NCI-H524 (cell line): ENCODE measurements around the gene ICOS.
A peak's percentile ranks its signal among the peaks of the same experiment; 100 is the strongest.

Experiments
- DNase-seq, 2 experiments: peaks; one replicate each; lab custom pipeline; 2025; lab: John Stamatoyannopoulos, UW

ICOS gene

GRCh38 chr2:203936535-203936934 is at the start of gene ICOS:
TSS of gene ICOS (plus strand) at chr2:203936763. CDS start at chr2:203936815, 52 bp downstream.
- DNase-seq: no peak

- no peak for DNase-seq
Measured at GRCh38 chr2:203887677-203888076, 48.9 kb upstream of the ICOS start.

GRCh38 chr2:203889542-203889941 is 47.0 kb upstream of the ICOS start:
- no peak for DNase-seq

- DNase-seq: no peak
Measured at GRCh38 chr2:203889944-203890343, 46.6 kb upstream of the ICOS start.

GRCh38 chr2:203890733-203891132 is 45.8 kb upstream of the ICOS start:
- DNase-seq: no peak

- no peak for DNase-seq
Measured at GRCh38 chr2:203891474-203891873, 45.1 kb upstream of the ICOS start.

- DNase-seq: no peak
Measured at GRCh38 chr2:203892207-203892606, 44.4 kb upstream of the ICOS start.

GRCh38 chr2:203893401-203893800 is 43.2 kb upstream of the ICOS start:
- peak in 1 of 2 experiments; percentile 73 for DNase-seq

- no peak for DNase-seq
Measured at GRCh38 chr2:203893840-203894239, 42.7 kb upstream of the ICOS start.

- DNase-seq: no peak
Measured at GRCh38 chr2:203894262-203894661, 42.3 kb upstream of the ICOS start.

GRCh38 chr2:203897544-203897943 is 39.0 kb upstream of the ICOS start:
- no peak for DNase-seq

GRCh38 chr2:203898657-203899056 is 37.9 kb upstream of the ICOS start:
- no peak for DNase-seq

GRCh38 chr2:203900253-203900652 is 36.3 kb upstream of the ICOS start:
- DNase-seq: no peak

GRCh38 chr2:203904022-203904421 is 32.5 kb upstream of the ICOS start:
- no peak for DNase-seq

GRCh38 chr2:203905656-203906055 is 30.9 kb upstream of the ICOS start:
- DNase-seq: no peak

- no peak for DNase-seq
Measured at GRCh38 chr2:203908066-203908796, 28.3 kb upstream of the ICOS start.

GRCh38 chr2:203908797-203909185 is 27.8 kb upstream of the ICOS start:
- no peak for DNase-seq

GRCh38 chr2:203909261-203909967 is 27.1 kb upstream of the ICOS start:
- DNase-seq: peak; percentile 14 to 29

GRCh38 chr2:203909974-203910373 is 26.6 kb upstream of the ICOS start:
- no peak for DNase-seq

- DNase-seq: peak in 1 of 2 experiments; percentile 3
Measured at GRCh38 chr2:203913947-203914346, 22.6 kb upstream of the ICOS start.

GRCh38 chr2:203914546-203915182 is 21.9 kb upstream of the ICOS start:
- DNase-seq: no peak

- DNase-seq: no peak
Measured at GRCh38 chr2:203915256-203915655, 21.3 kb upstream of the ICOS start.

- no peak for DNase-seq
Measured at GRCh38 chr2:203916756-203917155, 19.8 kb upstream of the ICOS start.
